Measurements from ENCODE around the gene GGT6.

The GGT6 gene

GRCh38 chr17:4529533-4530152 is 30.7 kb downstream of the GGT6 start:
- no peak overlapping the region for H3K27ac ChIP-seq (ENCODE audit: low read depth, low read length)
- H3K4me3 ChIP-seq (ENCODE audit: low read length), result no peak overlapping the region
- H3K36me3 ChIP-seq (ENCODE audit: control insufficient read depth, insufficient read depth, low read length), result no peaks in the 10 kb centered on the region
- no peaks in the 10 kb centered on the region for H3K4me1 ChIP-seq (ENCODE audit: control insufficient read depth, insufficient read depth, low read length)
- H3K9ac ChIP-seq (ENCODE audit: low read length), result no peak overlapping the region
- no peaks in the 10 kb centered on the region for H3K27me3 ChIP-seq (ENCODE audit: control insufficient read depth, insufficient read depth, low read length)

- Histone ChIP-seq H3K9ac (ENCODE audit: low read length) (no peak overlapping the region), H3K4me3 (ENCODE audit: low read length) (no peak overlapping the region), H3K27me3 (ENCODE audit: control insufficient read depth, insufficient read depth, low read length) (no peaks in the 10 kb centered on the region), H3K4me1 (ENCODE audit: control insufficient read depth, insufficient read depth, low read length) (no peaks in the 10 kb centered on the region), H3K27ac (ENCODE audit: low read depth, low read length) (no peak overlapping the region), H3K36me3 (ENCODE audit: control insufficient read depth, insufficient read depth, low read length) (no peaks in the 10 kb centered on the region)
Observed at GRCh38 chr17:4527566-4528125, 32.7 kb downstream of the GGT6 start.

- Histone ChIP-seq H3K9ac (ENCODE audit: low read length) (no peak overlapping the region), H3K27ac (ENCODE audit: low read depth, low read length) (no peak overlapping the region), H3K36me3 (ENCODE audit: control insufficient read depth, insufficient read depth, low read length) (no peaks in the 10 kb centered on the region), H3K4me3 (ENCODE audit: low read length) (no peak overlapping the region), H3K4me1 (ENCODE audit: control insufficient read depth, insufficient read depth, low read length) (no peaks in the 10 kb centered on the region), H3K27me3 (ENCODE audit: control insufficient read depth, insufficient read depth, low read length) (no peaks in the 10 kb centered on the region)
Observed at GRCh38 chr17:4527134-4527533, 33.2 kb downstream of the GGT6 start.

GRCh38 chr17:4525691-4526397 is 34.5 kb downstream of the GGT6 start:
- H3K4me3 ChIP-seq (ENCODE audit: low read length), result no peak overlapping the region
- no peaks in the 10 kb centered on the region for H3K27me3 ChIP-seq (ENCODE audit: control insufficient read depth, insufficient read depth, low read length)
- H3K27ac ChIP-seq (ENCODE audit: low read depth, low read length), result no peak overlapping the region
- H3K4me1 ChIP-seq (ENCODE audit: control insufficient read depth, insufficient read depth, low read length), result no peaks in the 10 kb centered on the region
- H3K36me3 ChIP-seq (ENCODE audit: control insufficient read depth, insufficient read depth, low read length), result no peaks in the 10 kb centered on the region
- no peak overlapping the region for H3K9ac ChIP-seq (ENCODE audit: low read length)

- Histone ChIP-seq H3K27ac (ENCODE audit: low read depth, low read length) (no peak overlapping the region), H3K4me1 (ENCODE audit: control insufficient read depth, insufficient read depth, low read length) (no peaks in the 10 kb centered on the region), H3K4me3 (ENCODE audit: low read length) (no peak overlapping the region), H3K36me3 (ENCODE audit: control insufficient read depth, insufficient read depth, low read length) (no peaks in the 10 kb centered on the region), H3K9ac (ENCODE audit: low read length) (no peak overlapping the region), H3K27me3 (ENCODE audit: control insufficient read depth, insufficient read depth, low read length) (no peaks in the 10 kb centered on the region)
Observed at GRCh38 chr17:4523946-4524345, 36.4 kb downstream of the GGT6 start.

- Histone ChIP-seq H3K9ac (ENCODE audit: low read length) (no peak overlapping the region), H3K36me3 (ENCODE audit: control insufficient read depth, insufficient read depth, low read length) (no peaks in the 10 kb centered on the region), H3K4me1 (ENCODE audit: control insufficient read depth, insufficient read depth, low read length) (no peaks in the 10 kb centered on the region), H3K27ac (ENCODE audit: low read depth, low read length) (no peak overlapping the region), H3K4me3 (ENCODE audit: low read length) (no peak overlapping the region), H3K27me3 (ENCODE audit: control insufficient read depth, insufficient read depth, low read length) (no peaks in the 10 kb centered on the region)
Observed at GRCh38 chr17:4522661-4523060, 37.7 kb downstream of the GGT6 start.

- Histone ChIP-seq H3K36me3 (ENCODE audit: control insufficient read depth, insufficient read depth, low read length) (no peaks in the 10 kb centered on the region), H3K4me1 (ENCODE audit: control insufficient read depth, insufficient read depth, low read length) (no peaks in the 10 kb centered on the region), H3K9ac (ENCODE audit: low read length) (no peak overlapping the region), H3K27me3 (ENCODE audit: control insufficient read depth, insufficient read depth, low read length) (no peaks in the 10 kb centered on the region), H3K27ac (ENCODE audit: low read depth, low read length) (no peak overlapping the region), H3K4me3 (ENCODE audit: low read length) (no peak overlapping the region)
Observed at GRCh38 chr17:4520894-4521600, 39.3 kb downstream of the GGT6 start.

GRCh38 chr17:4520060-4520893 is 40.1 kb downstream of the GGT6 start:
- Histone ChIP-seq H3K36me3 (ENCODE audit: control insufficient read depth, insufficient read depth, low read length) (no peaks in the 10 kb centered on the region), H3K4me3 (ENCODE audit: low read length) (no peak overlapping the region), H3K27ac (ENCODE audit: low read depth, low read length) (no peak overlapping the region), H3K9ac (ENCODE audit: low read length) (no peak overlapping the region), H3K4me1 (ENCODE audit: control insufficient read depth, insufficient read depth, low read length) (no peaks in the 10 kb centered on the region), H3K27me3 (ENCODE audit: control insufficient read depth, insufficient read depth, low read length) (no peaks in the 10 kb centered on the region)

- Histone ChIP-seq H3K9ac (ENCODE audit: low read length) (no peak overlapping the region), H3K4me3 (ENCODE audit: low read length) (no peak overlapping the region), H3K27ac (ENCODE audit: low read depth, low read length) (no peak overlapping the region), H3K27me3 (ENCODE audit: control insufficient read depth, insufficient read depth, low read length) (no peaks in the 10 kb centered on the region), H3K36me3 (ENCODE audit: control insufficient read depth, insufficient read depth, low read length) (no peaks in the 10 kb centered on the region), H3K4me1 (ENCODE audit: control insufficient read depth, insufficient read depth, low read length) (no peaks in the 10 kb centered on the region)
Observed at GRCh38 chr17:4519361-4519788, 41.0 kb downstream of the GGT6 start.

- Histone ChIP-seq H3K4me1 (ENCODE audit: control insufficient read depth, insufficient read depth, low read length) (no peaks in the 10 kb centered on the region), H3K9ac (ENCODE audit: low read length) (no peak overlapping the region), H3K27ac (ENCODE audit: low read depth, low read length) (no peak overlapping the region), H3K36me3 (ENCODE audit: control insufficient read depth, insufficient read depth, low read length) (no peaks in the 10 kb centered on the region), H3K27me3 (ENCODE audit: control insufficient read depth, insufficient read depth, low read length) (no peaks in the 10 kb centered on the region), H3K4me3 (ENCODE audit: low read length) (no peak overlapping the region)
Observed at GRCh38 chr17:4518901-4519300, 41.5 kb downstream of the GGT6 start.

- Histone ChIP-seq H3K4me3 (ENCODE audit: low read length) (no peak overlapping the region), H3K9ac (ENCODE audit: low read length) (no peak overlapping the region), H3K27ac (ENCODE audit: low read depth, low read length) (no peak overlapping the region)
Observed at GRCh38 chr17:4516735-4517134, 43.6 kb downstream of the GGT6 start.

GRCh38 chr17:4515501-4515900 is 44.9 kb downstream of the GGT6 start:
- Histone ChIP-seq H3K27ac (ENCODE audit: low read depth, low read length) (no peak overlapping the region), H3K4me3 (ENCODE audit: low read length) (no peak overlapping the region), H3K27me3 (ENCODE audit: control insufficient read depth, insufficient read depth, low read length) (no peaks in the 10 kb centered on the region), H3K36me3 (ENCODE audit: control insufficient read depth, insufficient read depth, low read length) (no peaks in the 10 kb centered on the region), H3K9ac (ENCODE audit: low read length) (no peak overlapping the region), H3K4me1 (ENCODE audit: control insufficient read depth, insufficient read depth, low read length) (no peaks in the 10 kb centered on the region)

More at GRCh38 chr17:4516735-4517134, 43.6 kb downstream of the GGT6 start:
- no peaks in the 10 kb centered on the region for H3K36me3 ChIP-seq (ENCODE audit: control insufficient read depth, insufficient read depth, low read length)
- no peaks in the 10 kb centered on the region for H3K27me3 ChIP-seq (ENCODE audit: control insufficient read depth, insufficient read depth, low read length)
- no peaks in the 10 kb centered on the region for H3K4me1 ChIP-seq (ENCODE audit: control insufficient read depth, insufficient read depth, low read length)
